HepG2 (cell line): ENCODE measurements around the gene PIGO. TPM values are rescaled to one million over a fixed set of nuclear protein-coding genes. Genes with fewer than 3 reads are reported as not detected.
A peak's percentile ranks its signal among the peaks of the same experiment; 100 is the strongest.

Experiments used
- ATAC-seq: fragments of 200-7000 bp; cut with Tn5 transposase; 3 replicates; pipeline ENCODE4 v1.9.1; 2020; ENCODE audit warnings: mild to moderate bottlenecking, moderate library complexity
- BruUV-seq: library from RNA; stranded (reverse); fragments of 400-500 nt; replicated peaks from 2 replicates; lab custom pipeline; 2021; lab: Mats Ljungman, UMichigan
- CTCF ChIA-PET: fragments of 300-600 bp; formaldehyde crosslinking; extraction: SDS; loops from one replicate; lab custom pipeline; 2021; ENCODE audit warnings: low total read pairs, inconsistent platforms, low intra/inter-chr PET ratio; lab: Yijun Ruan, JAX
- POLR2A ChIA-PET: fragments of 350-600 bp; sonication (Branson Sonifier 250); formaldehyde crosslinking; loops from one replicate; lab custom pipeline; 2020; ENCODE audit warnings: antibody characterized with exemption, inconsistent platforms; lab: Yijun Ruan, JAX
- DNase-seq: peaks from one replicate; pipeline ENCODE4 v3.0.0-alpha.2; 2015; ENCODE audit warnings: low spot score
- FAIRE-seq: peaks from 3 replicates; lab custom pipeline; 2011; peaks lifted over from hg19 to GRCh38; lab: Jason Lieb, UNC
- H2AFZ ChIP-seq: one replicate; pipeline ENCODE4 v1.6.1; 2011; ENCODE audit warnings: low read length, inconsistent platforms
- H3K27ac ChIP-seq: fragments of 300-600 bp; 3 replicates; pipeline ENCODE4 v1.8.0; 2011; ENCODE audit warnings: mixed run types, mild to moderate bottlenecking, mixed read lengths, low read length, inconsistent platforms; ENCODE audit not compliant: insufficient read depth; ENCODE audit errors: extremely low read length
- H3K27me3 ChIP-seq, 2 experiments: fragments of 200-600 bp in 1 of 2; 2 replicates in 1 of 2; 3 replicates in 1 of 2; pipeline versions ENCODE4 v1.6.0 to v1.8.0; 2011; ENCODE audit warnings: low read length in 2 of 2, mild to moderate bottlenecking in 2 of 2, moderate library complexity in 2 of 2, inconsistent platforms in 1 of 2; ENCODE audit not compliant: insufficient read depth in 2 of 2, control insufficient read depth in 1 of 2
- H3K36me3 ChIP-seq, 2 experiments: fragments of 200-600 bp in 1 of 2; replicated peaks in 1 of 2; 2 replicates in 1 of 2; 3 replicates in 1 of 2; pipeline versions ENCODE4 v1.5.1 to v1.8.0; 2011; ENCODE audit warnings: low read length in 2 of 2, inconsistent platforms in 1 of 2; ENCODE audit not compliant: insufficient read depth in 2 of 2, control insufficient read depth in 1 of 2
- H3K4me1 ChIP-seq: 2 replicates; pipeline ENCODE4 v1.5.1; 2012; ENCODE audit warnings: low read length, inconsistent platforms; ENCODE audit not compliant: insufficient read depth
- H3K4me2 ChIP-seq: 2 replicates; pipeline ENCODE4 v1.6.0; 2011; ENCODE audit warnings: low read depth, low read length, inconsistent platforms
- H3K4me3 ChIP-seq, 3 experiments: fragments of 200-600 bp in 1 of 3; sonication (generic), shearing (Covaris generic) in 1 of 3; replicated peaks in 1 of 3; 2 replicates each; pipeline ENCODE4 v1.5.1; 2011 to 2016; ENCODE audit warnings: low read length in 3 of 3, inconsistent platforms in 2 of 3, low read depth in 2 of 3, mild to moderate bottlenecking in 2 of 3, control low read depth in 1 of 3, mixed read lengths in 1 of 3; ENCODE audit not compliant: insufficient read depth in 1 of 3
- H3K79me2 ChIP-seq: one replicate; pipeline ENCODE4 v1.6.1; 2011; ENCODE audit warnings: low read length, inconsistent platforms; ENCODE audit not compliant: insufficient read depth
- H3K9ac ChIP-seq: 2 replicates; pipeline ENCODE4 v1.6.0; 2011; ENCODE audit warnings: mild to moderate bottlenecking, low read depth, low read length, inconsistent platforms; ENCODE audit not compliant: insufficient read depth
- H3K9me3 ChIP-seq: 2 replicates; pipeline ENCODE4 v1.5.1; 2012; ENCODE audit warnings: mild to moderate bottlenecking, low read length
- H4K20me1 ChIP-seq: 2 replicates; pipeline ENCODE4 v1.6.0; 2011; ENCODE audit warnings: inconsistent platforms, mild to moderate bottlenecking, low read length, moderate library complexity; ENCODE audit not compliant: insufficient read depth
- CC2D1A ChIP-seq: sonication (generic); formaldehyde crosslinking; IDR thresholded peaks from 2 replicates; pipeline ENCODE4 v1.8.1; 2023; ENCODE audit warnings: mild to moderate bottlenecking, missing genetic modification reagents
- HIVEP1 ChIP-seq: sonication (generic); formaldehyde crosslinking; IDR thresholded peaks from 2 replicates; pipeline ENCODE4 v1.4.0; 2020; ENCODE audit warnings: mild to moderate bottlenecking, missing genetic modification reagents
- HOXA3 ChIP-seq: sonication (generic); formaldehyde crosslinking; IDR thresholded peaks from 2 replicates; pipeline ENCODE4 v1.5.0; 2020; ENCODE audit warnings: missing genetic modification reagents
- HOXA7 ChIP-seq: sonication (generic); formaldehyde crosslinking; IDR thresholded peaks from 2 replicates; pipeline ENCODE4 v1.8.1; 2022; ENCODE audit warnings: mild to moderate bottlenecking, missing genetic modification reagents, moderate library complexity
- KDM5B ChIP-seq: sonication (generic); formaldehyde crosslinking; IDR thresholded peaks from 2 replicates; pipeline ENCODE4 v1.4.0; 2020; ENCODE audit warnings: missing genetic modification reagents, mild to moderate bottlenecking, borderline replicate concordance
- MEIS1 ChIP-seq: sonication (generic); formaldehyde crosslinking; IDR thresholded peaks from 2 replicates; pipeline ENCODE4 v1.9.0; 2021; ENCODE audit warnings: mild to moderate bottlenecking, missing genetic modification reagents, moderate library complexity, borderline replicate concordance
- RFXANK ChIP-seq: IDR thresholded peaks from 2 replicates; pipeline ENCODE4 v1.6.1; 2016
- SRY ChIP-seq: sonication (generic); formaldehyde crosslinking; IDR thresholded peaks from 2 replicates; pipeline ENCODE4 v1.8.0; 2022; ENCODE audit warnings: mild to moderate bottlenecking, missing genetic modification reagents
- TAF1 ChIP-seq: sonication (generic); formaldehyde crosslinking; IDR thresholded peaks from 2 replicates; pipeline ENCODE4 v1.4.0; 2020; ENCODE audit warnings: missing genetic modification reagents
- TP53 ChIP-seq: sonication (generic); formaldehyde crosslinking; conservative IDR thresholded peaks from 2 replicates; pipeline ENCODE4 v1.4.0; 2020; ENCODE audit warnings: missing genetic modification reagents
- ZBTB38 ChIP-seq: sonication (generic); formaldehyde crosslinking; IDR thresholded peaks from 2 replicates; pipeline ENCODE4 v1.5.1; 2020; ENCODE audit warnings: mild to moderate bottlenecking, missing genetic modification reagents
- ZNF274 ChIP-seq: sonication (generic); formaldehyde crosslinking; IDR thresholded peaks from 2 replicates; pipeline ENCODE4 v1.5.1; 2020; ENCODE audit warnings: mild to moderate bottlenecking, missing genetic modification reagents
- ZNF451 ChIP-seq: sonication (generic); formaldehyde crosslinking; IDR thresholded peaks from 2 replicates; pipeline ENCODE4 v1.5.0; 2020; ENCODE audit warnings: mild to moderate bottlenecking, missing genetic modification reagents
- ZNF598 ChIP-seq: sonication (generic); formaldehyde crosslinking; IDR thresholded peaks from 2 replicates; pipeline ENCODE4 v1.5.1; 2020; ENCODE audit warnings: mild to moderate bottlenecking, missing genetic modification reagents, borderline replicate concordance
- ZNF761 ChIP-seq: sonication (generic); formaldehyde crosslinking; conservative IDR thresholded peaks from 2 replicates; pipeline ENCODE4 v1.4.0; 2020; ENCODE audit warnings: mild to moderate bottlenecking, missing genetic modification reagents
- ZSCAN22 ChIP-seq: sonication (generic); formaldehyde crosslinking; IDR thresholded peaks from 2 replicates; pipeline ENCODE4 v1.4.0; 2020; ENCODE audit warnings: mild to moderate bottlenecking, missing genetic modification reagents
- WGBS: methylation state at CpG from one replicate; pipeline ENCODE4 v1.1.6; 2017; ENCODE audit warnings: low lambda C conversion rate; 5-methylcytosine and 5-hydroxymethylcytosine counted together
- in situ Hi-C: cut with HindIII; loops from 2 replicates; pipeline ENCODE4 v1.10.0; 2017; ENCODE audit warnings: low pct_unique_long_range_greater_than_20kb; ENCODE audit not compliant: extremely low pct_ligation_motif_present
- intact Hi-C: fragments of 100-400 bp; cut with micrococcal nuclease; formaldehyde crosslinking; loops from one replicate; pipeline ENCODE4 v1.10.0; 2022; ENCODE audit not compliant: unreplicated experiment
- polyA plus RNA-seq, 8 experiments: library from polyadenylated mRNA; depleted of rRNA in 3 of 8; stranded (reverse) in 7 of 8; unstranded in 1 of 8; fragments of >200 nt; fragmentation: Illumina TruSeq in 4 of 8; extraction: Trizol in 4 of 8; gene quantifications; 2 replicates each; pipeline versions ENCODE4 v1.2.1 to v1.2.3, GENCODE V29; 2011 to 2016; ENCODE audit warnings: low read depth in 4 of 8, missing spikeins in 1 of 8, mixed read lengths in 1 of 8; ENCODE audit not compliant: insufficient read depth in 1 of 8
- total RNA-seq, 5 experiments: library from RNA; depleted of rRNA; stranded (reverse); fragments of >200 nt; fragmentation: Illumina TruSeq; extraction: Trizol; gene quantifications; 2 replicates each; pipeline ENCODE4 v1.2.3, GENCODE V29; 2016; ENCODE audit warnings: low read depth in 1 of 5
- TF ChIP-seq, protein P1 (sequence below), 2 experiments: sonication (generic) in 1 of 2; formaldehyde crosslinking in 1 of 2; IDR thresholded peaks; 2 replicates each; pipeline versions ENCODE4 v1.5.1 to v1.6.1; 2011 to 2020; ENCODE audit warnings: borderline replicate concordance in 1 of 2, low read depth in 1 of 2, low read length in 1 of 2, mild to moderate bottlenecking in 1 of 2, missing genetic modification reagents in 1 of 2, moderate library complexity in 1 of 2
- TF ChIP-seq, protein P2 (sequence below): sonication (generic); formaldehyde crosslinking; IDR thresholded peaks from 2 replicates; pipeline ENCODE4 v1.4.0; 2020; ENCODE audit warnings: mild to moderate bottlenecking, missing genetic modification reagents, borderline replicate concordance

PIGO gene
- total and polyA plus RNA-seq, 2 of the 13 experiments (the other 11 are each of a cell fraction or from before 2014, with no cell fraction given), result 20.5 to 26.2 TPM

DNA sequence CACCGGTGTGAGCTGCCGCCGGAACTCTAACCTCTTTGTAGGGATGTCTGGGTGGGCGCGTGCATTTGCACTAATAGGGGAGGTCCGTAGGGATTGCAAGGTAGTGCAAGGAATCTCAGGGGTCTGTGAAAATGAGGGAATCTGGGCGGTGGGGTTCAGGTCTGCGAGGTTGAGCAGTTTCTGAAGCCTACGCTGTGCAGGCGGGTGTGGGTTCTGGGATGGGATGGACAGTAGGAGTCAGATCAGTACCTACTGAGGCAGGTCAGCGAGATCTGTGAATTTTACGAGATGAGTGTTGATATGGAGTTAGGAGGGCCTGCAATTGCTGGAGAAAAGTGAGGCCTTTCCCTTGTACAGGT, 20.1 kb upstream of the PIGO start:
- 7% methylated on average over 7 of the region's 12 CpGs for WGBS
- Histone ChIP-seq H3K4me1 (peaks cover 34% of the 10 kb centered on the region), H3K27me3 (no peaks in the 10 kb centered on the region; a peak in 1 of 5 replicates), H3K4me3 (peak overlapping the region; percentile 78 to 96 (median 79)), H3K27ac (peak overlapping the region; percentile 56), H3K9me3 (no peaks in the 10 kb centered on the region), H3K79me2 (no peaks in the 10 kb centered on the region), H2AFZ (no peak overlapping the region), H4K20me1 (no peaks in the 10 kb centered on the region), H3K36me3 (no peaks in the 10 kb centered on the region), H3K4me2 (peak overlapping the region; percentile 100), H3K9ac (peak overlapping the region; percentile 44)
- ChIA-PET POLR2A (interaction anchor here (1.1 to 2.8 kb wide), 4 partner anchors 20 to 142 kb away, joined by 6 to 19 read pairs (median 10); partner anchors contain the start of genes PIGO, UNC13B and VCP), CTCF (interaction anchor here (2.2 to 2.9 kb wide), 2 partner anchors 142 to 361 kb away, joined by 14 to 40 read pairs; no protein-coding TSS in a partner anchor)
- intact Hi-C loops (loop anchor here (1.0 to 5.0 kb wide), 3 partner anchors 142 to 361 kb away; no protein-coding TSS in a partner anchor), in situ Hi-C loops (loop anchor here (5.0 to 10.0 kb wide), 3 partner anchors 141 to 538 kb away; partner anchors contain the start of genes CCDC107, RMRP and SIT1)
- DNase-seq, result no peak
- ATAC-seq, result peak; percentile 20
- FAIRE-seq, result no peak
- BruUV-seq, result no TSS peak
- TF ChIP-seq, protein P1, sequence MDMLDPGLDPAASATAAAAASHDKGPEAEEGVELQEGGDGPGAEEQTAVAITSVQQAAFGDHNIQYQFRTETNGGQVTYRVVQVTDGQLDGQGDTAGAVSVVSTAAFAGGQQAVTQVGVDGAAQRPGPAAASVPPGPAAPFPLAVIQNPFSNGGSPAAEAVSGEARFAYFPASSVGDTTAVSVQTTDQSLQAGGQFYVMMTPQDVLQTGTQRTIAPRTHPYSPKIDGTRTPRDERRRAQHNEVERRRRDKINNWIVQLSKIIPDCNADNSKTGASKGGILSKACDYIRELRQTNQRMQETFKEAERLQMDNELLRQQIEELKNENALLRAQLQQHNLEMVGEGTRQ (IDR thresholded peaks at IDR 0.05; ENCODE audit: low read depth, low read length), result no peak
- TF ChIP-seq, protein P1 (CRISPR knock-in tag; IDR thresholded peaks at IDR 0.05; ENCODE audit: borderline replicate concordance), result peak; percentile 41; the same call in 1 of the 2 replicates
- TF ChIP-seq ZNF274, result peak; percentile 75; the same call in 1 of the 2 replicates
- TF ChIP-seq ZNF761 (CRISPR knock-in tag), result 0 out of 2 replicates have a peak, but pooled peaks have one; percentile 52
- TF ChIP-seq HOXA3 (CRISPR knock-in tag), result peak; percentile 6; the same call in 1 of the 2 replicates
- no peak for TF ChIP-seq TAF1
- TF ChIP-seq ZSCAN22 (CRISPR knock-in tag), result 0 out of 2 replicates have a peak, but pooled peaks have one; percentile 42
- no peak for TF ChIP-seq KDM5B (CRISPR knock-in tag)
- TF ChIP-seq HIVEP1 (CRISPR knock-in tag), result peak; percentile 15; the same call in 1 of the 2 replicates
- TF ChIP-seq TP53 (CRISPR knock-in tag), result 0 out of 2 replicates have a peak, but pooled peaks have one; percentile 45
- no peak for TF ChIP-seq ZBTB38 (CRISPR knock-in tag)
- no peak for TF ChIP-seq ZNF451 (CRISPR knock-in tag)
- TF ChIP-seq MEIS1 (CRISPR knock-in tag), result 0 out of 2 replicates have a peak, but pooled peaks have one; percentile 18
- no peak for TF ChIP-seq RFXANK (CRISPR knock-in tag)
- peak; percentile 48; the same call in 1 of the 2 replicates for TF ChIP-seq ZNF598 (CRISPR knock-in tag)
- TF ChIP-seq HOXA7, result 0 out of 2 replicates have a peak, but pooled peaks have one; percentile 81
- TF ChIP-seq SRY (CRISPR knock-in tag), result 0 out of 2 replicates have a peak, but pooled peaks have one; percentile 37
- TF ChIP-seq, protein P2, sequence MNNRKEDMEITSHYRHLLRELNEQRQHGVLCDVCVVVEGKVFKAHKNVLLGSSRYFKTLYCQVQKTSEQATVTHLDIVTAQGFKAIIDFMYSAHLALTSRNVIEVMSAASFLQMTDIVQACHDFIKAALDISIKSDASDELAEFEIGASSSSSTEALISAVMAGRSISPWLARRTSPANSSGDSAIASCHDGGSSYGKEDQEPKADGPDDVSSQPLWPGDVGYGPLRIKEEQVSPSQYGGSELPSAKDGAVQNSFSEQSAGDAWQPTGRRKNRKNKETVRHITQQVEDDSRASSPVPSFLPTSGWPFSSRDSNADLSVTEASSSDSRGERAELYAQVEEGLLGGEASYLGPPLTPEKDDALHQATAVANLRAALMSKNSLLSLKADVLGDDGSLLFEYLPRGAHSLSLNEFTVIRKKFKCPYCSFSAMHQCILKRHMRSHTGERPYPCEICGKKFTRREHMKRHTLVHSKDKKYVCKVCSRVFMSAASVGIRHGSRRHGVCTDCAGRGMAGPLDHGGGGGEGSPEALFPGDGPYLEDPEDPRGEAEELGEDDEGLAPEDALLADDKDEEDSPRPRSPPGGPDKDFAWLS (CRISPR knock-in tag), result peak; percentile 59; the same call in 1 of the 2 replicates
- no peak for TF ChIP-seq CC2D1A
